SK-N-SH (cell line): ENCODE measurements around the gene PARN. TPM values are rescaled to one million over a fixed set of nuclear protein-coding genes. Genes with fewer than 3 reads are reported as not detected.

Experiments
- CTCF ChIA-PET: fragments of 300-600, 350-600 bp; formaldehyde crosslinking; extraction: SDS; loops from one replicate; lab custom pipeline; 2021; lab: Yijun Ruan, JAX
- POLR2A ChIA-PET: fragments of 350-600 bp; sonication (Branson Sonifier 250); formaldehyde crosslinking; extraction: SDS; loops from one replicate; lab custom pipeline; 2020; ENCODE audit warnings: antibody characterized with exemption, inconsistent platforms; lab: Yijun Ruan, JAX
- DNase-seq: peaks from one replicate; pipeline ENCODE4 v3.0.0; 2012
- H2AFZ ChIP-seq: fragments of 200-600 bp; sonication (generic); 2 replicates; pipeline ENCODE4 v1.8.1; 2016; ENCODE audit warnings: antibody characterized with exemption, mild to moderate bottlenecking, low read depth
- H3F3A ChIP-seq: fragments of 200-600 bp; sonication (generic); replicated peaks from 2 replicates; pipeline ENCODE3; 2016; ENCODE audit warnings: antibody characterized with exemption, mild to moderate bottlenecking; ENCODE audit not compliant: insufficient read depth
- H3K27ac ChIP-seq, 2 experiments: fragments of 200-500 bp in 1 of 2; fragments of 200-600 bp in 1 of 2; sonication (Bioruptor generic) in 1 of 2; sonication (generic), shearing (Covaris generic) in 1 of 2; 2 replicates each; pipeline versions ENCODE4 v1.5.1 to v1.6.1; 2014 to 2016; ENCODE audit warnings: low read depth in 2 of 2, inconsistent platforms in 1 of 2, low read length in 1 of 2, mild to moderate bottlenecking in 1 of 2, mixed read lengths in 1 of 2
- H3K27me3 ChIP-seq: fragments of 200-600 bp; sonication (generic), shearing (Covaris generic); 2 replicates; pipeline ENCODE4 v1.6.1; 2016; ENCODE audit warnings: mixed run types; ENCODE audit not compliant: insufficient read depth
- H3K36me3 ChIP-seq, 2 experiments: fragments of 200-500 bp in 1 of 2; fragments of 200-600 bp in 1 of 2; sonication (Bioruptor generic) in 1 of 2; sonication (generic) in 1 of 2; replicated peaks in 1 of 2; 2 replicates each; pipeline versions ENCODE3 to v1.5.1; 2014 to 2016; ENCODE audit warnings: low read length in 1 of 2, mild to moderate bottlenecking in 1 of 2; ENCODE audit not compliant: insufficient read depth in 2 of 2, control insufficient read depth in 1 of 2
- H3K4me1 ChIP-seq, 2 experiments: fragments of 200-500 bp in 1 of 2; fragments of 200-600 bp in 1 of 2; sonication (Bioruptor generic) in 1 of 2; sonication (generic), shearing (Covaris generic) in 1 of 2; 2 replicates each; pipeline versions ENCODE4 v1.5.1 to v1.6.1; 2014 to 2016; ENCODE audit warnings: low read depth in 1 of 2, low read length in 1 of 2, mixed run types in 1 of 2; ENCODE audit not compliant: insufficient read depth in 2 of 2, control insufficient read depth in 1 of 2
- H3K4me2 ChIP-seq: fragments of 200-600 bp; sonication (generic), shearing (Covaris generic); 2 replicates; pipeline ENCODE4 v1.6.1; 2017; ENCODE audit warnings: mixed run types
- H3K4me3 ChIP-seq, 2 experiments: fragments of 200-500 bp in 1 of 2; fragments of 200-600 bp in 1 of 2; sonication (Bioruptor generic) in 1 of 2; sonication (generic), shearing (Covaris generic) in 1 of 2; 2 replicates each; pipeline versions ENCODE4 v1.5.1 to v1.8.1; 2014 to 2016; ENCODE audit warnings: low read depth in 2 of 2, inconsistent platforms in 1 of 2, low read length in 1 of 2, mild to moderate bottlenecking in 1 of 2, mixed read lengths in 1 of 2, moderate library complexity in 1 of 2
- H3K79me2 ChIP-seq: fragments of 200-600 bp; sonication (generic); 2 replicates; pipeline ENCODE4 v1.8.1; 2017; ENCODE audit warnings: mild to moderate bottlenecking; ENCODE audit not compliant: insufficient read depth
- H3K9ac ChIP-seq: fragments of 200-600 bp; sonication (generic); 2 replicates; pipeline ENCODE4 v1.6.1; 2017; ENCODE audit warnings: mixed run types
- H3K9me2 ChIP-seq: fragments of 200-600 bp; sonication (generic); 2 replicates; pipeline ENCODE4 v1.6.1; 2017; ENCODE audit warnings: mixed run types
- H3K9me3 ChIP-seq: fragments of 200-600 bp; sonication (generic); 2 replicates; pipeline ENCODE4 v1.6.1; 2017; ENCODE audit warnings: mixed run types, mild to moderate bottlenecking, moderate library complexity
- H4K20me1 ChIP-seq: fragments of 200-600 bp; sonication (generic); 2 replicates; pipeline ENCODE4 v1.6.1; 2017; ENCODE audit warnings: mild to moderate bottlenecking, mixed run types; ENCODE audit not compliant: insufficient read depth
- CHD2 ChIP-seq: fragments of 150-350 bp; IDR thresholded peaks from 2 replicates; pipeline ENCODE4 v1.6.1; 2018; ENCODE audit warnings: low read length; ENCODE audit not compliant: partially characterized antibody
- CTCF ChIP-seq: fragments of 200-600 bp; sonication (generic); IDR thresholded peaks from 2 replicates; pipeline ENCODE4 v1.6.1; 2017; ENCODE audit warnings: antibody characterized with exemption, mild to moderate bottlenecking, moderate library complexity
- ELF1 ChIP-seq: IDR thresholded peaks from 2 replicates; pipeline ENCODE4 v1.4.0; 2012
- EP300 ChIP-seq, 2 experiments: IDR thresholded peaks; 2 replicates each; pipeline versions ENCODE4 v1.4.0 to v1.6.1; 2012; ENCODE audit warnings: borderline replicate concordance in 1 of 2, low read depth in 1 of 2, low read length in 1 of 2
- GABPA ChIP-seq: IDR thresholded peaks from 2 replicates; pipeline ENCODE4 v1.4.0; 2012; ENCODE audit warnings: low read depth, mild to moderate bottlenecking
- GATA2 ChIP-seq: sonication (generic); formaldehyde crosslinking; IDR thresholded peaks from 2 replicates; pipeline ENCODE4 v1.5.0; 2020; ENCODE audit warnings: mild to moderate bottlenecking, missing genetic modification reagents
- JUND ChIP-seq: IDR thresholded peaks from 2 replicates; pipeline ENCODE4 v1.4.0; 2012
- MEF2A ChIP-seq: IDR thresholded peaks from 2 replicates; pipeline ENCODE4 v1.4.0; 2012; ENCODE audit warnings: low read depth, borderline replicate concordance
- MXI1 ChIP-seq: IDR thresholded peaks from 2 replicates; pipeline ENCODE4 v1.6.1; 2012; ENCODE audit warnings: mild to moderate bottlenecking, low read depth, low read length, improper control_type of control experiment
- POLR2AphosphoS5 ChIP-seq: IDR thresholded peaks from 2 replicates; pipeline ENCODE4 v1.6.1; 2012; ENCODE audit warnings: low read depth, low read length
- RAD21 ChIP-seq: IDR thresholded peaks from 2 replicates; pipeline ENCODE4 v1.6.1; 2012; ENCODE audit warnings: mild to moderate bottlenecking, low read length
- REST ChIP-seq: IDR thresholded peaks from 2 replicates; pipeline ENCODE4 v1.6.1; 2012; ENCODE audit warnings: mild to moderate bottlenecking, low read depth, low read length, moderate library complexity
- SMC3 ChIP-seq: IDR thresholded peaks from 2 replicates; pipeline ENCODE4 v1.6.1; 2012; ENCODE audit warnings: low read depth, low read length, improper control_type of control experiment
- TAF1 ChIP-seq: IDR thresholded peaks from 2 replicates; pipeline ENCODE4 v1.6.1; 2012; ENCODE audit warnings: low read depth, mild to moderate bottlenecking, low read length, moderate library complexity, borderline replicate concordance
- TCF12 ChIP-seq: IDR thresholded peaks from 2 replicates; pipeline ENCODE4 v1.4.0; 2012
- ZBTB33 ChIP-seq: IDR thresholded peaks from 2 replicates; pipeline ENCODE4 v1.4.0; 2012; ENCODE audit warnings: low read depth, borderline replicate concordance
- WGBS: methylation state at CpG from one replicate; pipeline ENCODE4 v1.1.6; 2017; ENCODE audit warnings: low lambda C conversion rate; 5-methylcytosine and 5-hydroxymethylcytosine counted together
- polyA plus RNA-seq, 3 experiments: library from polyadenylated mRNA; depleted of rRNA; stranded (reverse); fragments of >200 nt; gene quantifications; 2 replicates each; pipeline ENCODE4 v1.2.3, GENCODE V29; 2012
- TF ChIP-seq, protein P1 (sequence below): IDR thresholded peaks from 2 replicates; pipeline ENCODE4; 2012
- TF ChIP-seq, protein P2 (sequence below): IDR thresholded peaks from 2 replicates; pipeline ENCODE4 v1.4.0; 2012; ENCODE audit warnings: low read depth, borderline replicate concordance
- TF ChIP-seq, protein P3 (sequence below): fragments of 150-350 bp; IDR thresholded peaks from 2 replicates; pipeline ENCODE4 v1.6.1; 2017; ENCODE audit warnings: antibody characterized with exemption, low read length, low read depth, borderline replicate concordance

PARN gene
- polyA plus RNA-seq, 1 of the 3 experiments (the other 2 are of a cell fraction) = 20.5 TPM

GRCh38 chr16:14495213-14496046, 134.6 kb downstream of the PARN start (continued):
- TF ChIP-seq REST (no peak), CHD2 (no peak), EP300 (IDR thresholded peaks at IDR 0.05; ENCODE audit: borderline replicate concordance in 1 of 2, low read depth in 1 of 2, low read length in 1 of 2) (no peak)

- CTCF ChIA-PET = interaction anchor here (1.2 kb wide), 1 partner anchor 34 kb away, joined by 3 read pairs; no protein-coding TSS in a partner anchor
- H3K4me1 ChIP-seq = no peaks in the 10 kb centered on the region; a peak in 1 of 4 replicates
- TF ChIP-seq ELF1 (no peak), TAF1 (no peak), MXI1 (no peak), EP300 (IDR thresholded peaks at IDR 0.05; ENCODE audit: borderline replicate concordance in 1 of 2, low read depth in 1 of 2, low read length in 1 of 2) (no peak), CTCF (no peak), RAD21 (no peak), MEF2A (no peak), GATA2 (CRISPR knock-in tag) (no peak), JUND (no peak), TCF12 (no peak), GABPA (no peak), ZBTB33 (no peak), SMC3 (no peak), CHD2 (no peak), POLR2AphosphoS5 (no peak)
- TF ChIP-seq, protein P1, sequence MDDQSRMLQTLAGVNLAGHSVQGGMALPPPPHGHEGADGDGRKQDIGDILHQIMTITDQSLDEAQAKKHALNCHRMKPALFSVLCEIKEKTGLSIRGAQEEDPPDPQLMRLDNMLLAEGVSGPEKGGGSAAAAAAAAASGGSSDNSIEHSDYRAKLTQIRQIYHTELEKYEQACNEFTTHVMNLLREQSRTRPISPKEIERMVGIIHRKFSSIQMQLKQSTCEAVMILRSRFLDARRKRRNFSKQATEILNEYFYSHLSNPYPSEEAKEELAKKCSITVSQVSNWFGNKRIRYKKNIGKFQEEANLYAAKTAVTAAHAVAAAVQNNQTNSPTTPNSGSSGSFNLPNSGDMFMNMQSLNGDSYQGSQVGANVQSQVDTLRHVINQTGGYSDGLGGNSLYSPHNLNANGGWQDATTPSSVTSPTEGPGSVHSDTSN = no peak
- TF ChIP-seq, protein P2, sequence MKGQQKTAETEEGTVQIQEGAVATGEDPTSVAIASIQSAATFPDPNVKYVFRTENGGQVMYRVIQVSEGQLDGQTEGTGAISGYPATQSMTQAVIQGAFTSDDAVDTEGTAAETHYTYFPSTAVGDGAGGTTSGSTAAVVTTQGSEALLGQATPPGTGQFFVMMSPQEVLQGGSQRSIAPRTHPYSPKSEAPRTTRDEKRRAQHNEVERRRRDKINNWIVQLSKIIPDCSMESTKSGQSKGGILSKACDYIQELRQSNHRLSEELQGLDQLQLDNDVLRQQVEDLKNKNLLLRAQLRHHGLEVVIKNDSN = no peak
- TF ChIP-seq, protein P3, sequence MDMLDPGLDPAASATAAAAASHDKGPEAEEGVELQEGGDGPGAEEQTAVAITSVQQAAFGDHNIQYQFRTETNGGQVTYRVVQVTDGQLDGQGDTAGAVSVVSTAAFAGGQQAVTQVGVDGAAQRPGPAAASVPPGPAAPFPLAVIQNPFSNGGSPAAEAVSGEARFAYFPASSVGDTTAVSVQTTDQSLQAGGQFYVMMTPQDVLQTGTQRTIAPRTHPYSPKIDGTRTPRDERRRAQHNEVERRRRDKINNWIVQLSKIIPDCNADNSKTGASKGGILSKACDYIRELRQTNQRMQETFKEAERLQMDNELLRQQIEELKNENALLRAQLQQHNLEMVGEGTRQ = no peak
These were observed 135.6 kb downstream of the PARN start for GRCh38 chr16:14494396-14494966.

More at GRCh38 chr16:14494396-14494966, 135.6 kb downstream of the PARN start:
- H3K4me3 ChIP-seq = no peak overlapping the region
- H2AFZ ChIP-seq = no peak overlapping the region
- no peak overlapping the region for H3K9ac ChIP-seq
- 94% methylated on average over 12 of the region's 12 CpGs for WGBS
- H3F3A ChIP-seq = no peaks in the 10 kb centered on the region
- no peaks in the 10 kb centered on the region for H3K9me2 ChIP-seq
- no peaks in the 10 kb centered on the region for H3K79me2 ChIP-seq
- no peaks in the 10 kb centered on the region for H3K9me3 ChIP-seq
- H3K27me3 ChIP-seq = no peaks in the 10 kb centered on the region
- POLR2A ChIA-PET = no interaction called here
- H3K36me3 ChIP-seq = no peaks in the 10 kb centered on the region
- H3K4me2 ChIP-seq = no peak overlapping the region
- H4K20me1 ChIP-seq = no peaks in the 10 kb centered on the region
- H3K27ac ChIP-seq = no peak overlapping the region
- DNase-seq = no peak
